IPS DF 19.7 (cell line): ENCODE results near the gene EVPL.
"Not testable (repeated sequence)": the region's sequence is repeated elsewhere in the genome, so short reads cannot be mapped to it uniquely, and the experiment has no call there.

ENCODE experiments used
- DNase-seq: peaks from one replicate; pipeline ENCODE4 v3.0.0-alpha.2; 2013; ENCODE audit warnings: low read depth, low spot score

EVPL gene

GRCh38 chr17:75996665-75997590 is 30.2 kb downstream of the EVPL start:
- no peak for DNase-seq

DNA sequence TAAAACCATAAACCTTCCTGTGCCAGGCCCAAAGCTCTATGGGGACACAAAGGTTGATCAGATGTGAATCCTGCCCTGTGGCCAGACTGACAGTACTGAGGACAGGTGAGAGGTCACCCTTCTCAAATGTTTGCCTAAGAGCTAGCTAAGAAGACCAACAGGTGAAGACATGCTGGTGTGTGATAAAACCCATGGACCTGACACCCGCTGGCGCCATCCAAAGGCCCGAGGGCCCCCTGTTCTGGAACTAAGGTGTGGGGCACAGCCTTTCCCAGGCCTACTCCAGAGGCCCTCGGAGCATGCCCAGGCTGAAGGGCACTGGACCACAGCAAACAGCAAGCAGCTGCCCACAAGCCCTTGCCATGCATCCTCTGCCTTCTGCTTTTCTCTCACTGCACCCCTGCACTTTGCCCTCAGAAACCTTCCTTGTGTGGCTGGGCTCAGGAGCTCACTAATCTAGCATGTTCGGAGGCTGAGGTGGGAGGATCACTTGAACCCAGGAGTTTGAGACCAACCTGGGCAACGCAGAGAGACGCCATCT is 31.7 kb downstream of the EVPL start:
- no peak for DNase-seq

GRCh38 chr17:75994802-75995370 is 32.2 kb downstream of the EVPL start:
- no peak for DNase-seq

GRCh38 chr17:75991396-75991795 is 35.7 kb downstream of the EVPL start:
- DNase-seq, result no peak

- no peak for DNase-seq
Measured at GRCh38 chr17:75987041-75987440, 40.1 kb downstream of the EVPL start.

GRCh38 chr17:75985986-75986385 is 41.1 kb downstream of the EVPL start:
- no peak for DNase-seq

DNA sequence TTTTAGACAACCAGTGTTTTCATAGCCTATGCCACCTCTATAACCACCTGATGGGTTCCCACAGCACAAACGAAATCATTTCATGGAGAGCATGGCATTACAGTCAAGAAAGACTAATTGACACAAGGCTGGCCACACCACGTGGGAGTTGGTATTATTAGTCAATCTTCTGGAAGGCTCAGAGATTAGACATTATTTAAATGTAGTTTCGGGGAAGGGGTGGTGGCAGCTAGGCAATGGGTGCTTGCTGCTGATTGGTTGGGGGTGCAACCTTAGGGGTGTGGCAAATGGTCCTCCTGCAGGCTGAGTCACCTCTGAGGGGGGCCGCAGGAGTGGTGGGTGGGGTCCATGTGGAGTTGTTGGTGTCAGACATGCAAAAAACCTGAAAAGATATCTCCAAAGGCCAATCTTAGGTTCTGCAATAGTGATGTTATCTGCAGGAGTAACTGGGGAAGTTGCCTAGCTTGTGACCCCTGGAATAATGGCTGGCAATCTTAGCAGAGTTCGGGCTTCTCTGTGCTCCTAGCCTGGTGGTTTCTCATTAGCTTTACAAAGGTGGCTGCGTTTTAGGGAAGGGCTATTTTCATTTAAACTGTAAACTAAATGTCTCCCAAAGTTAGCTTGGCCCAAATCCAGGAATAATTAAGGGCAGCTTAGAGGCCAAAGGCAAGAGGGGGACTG is 43.5 kb downstream of the EVPL start:
- no peak for DNase-seq

DNA sequence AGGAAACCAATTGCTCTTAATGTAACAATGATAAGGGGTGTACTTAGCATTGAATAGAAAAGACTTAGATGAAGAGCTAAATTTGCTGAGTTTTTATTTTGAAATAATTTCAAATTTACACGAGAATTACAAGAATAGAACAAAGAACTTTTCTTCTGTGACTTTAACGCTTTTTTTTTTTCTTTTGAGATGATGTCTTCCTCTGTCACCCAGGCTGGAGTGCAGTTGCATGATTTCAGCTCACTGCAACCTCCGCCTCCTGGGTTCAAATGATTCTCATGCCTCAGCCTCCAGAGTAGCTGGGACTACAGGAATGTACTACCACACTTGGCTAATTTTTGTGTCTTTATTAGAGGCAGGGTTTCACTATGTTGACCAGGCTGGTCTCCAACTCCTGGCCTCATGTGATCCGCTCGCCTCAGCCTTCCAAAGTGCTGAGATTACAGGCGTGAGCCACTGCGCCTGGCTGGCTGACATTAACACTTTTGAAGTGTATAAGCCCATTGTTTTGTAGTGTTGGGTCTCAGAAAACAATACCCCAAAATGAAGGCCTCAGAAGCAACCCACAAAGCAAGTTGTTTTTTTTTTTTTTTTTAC is 46.0 kb downstream of the EVPL start:
- no peak for DNase-seq

GRCh38 chr17:75980188-75981018 is 46.7 kb downstream of the EVPL start:
- DNase-seq, result no peak

- DNase-seq, result no peak
Measured at GRCh38 chr17:75979705-75980187, 47.4 kb downstream of the EVPL start.

GRCh38 chr17:75978938-75979704 is 48.0 kb downstream of the EVPL start, which contains the start of the genes ACOX1 and TEN1:
ACOX1 (minus strand) TSS chr17:75979166; CDS start chr17:75979073, 93 bp downstream.
TEN1 (plus strand) TSS chr17:75979240; CDS start chr17:75986193, 6,953 bp downstream.
- peak; percentile 78 for DNase-seq

DNA sequence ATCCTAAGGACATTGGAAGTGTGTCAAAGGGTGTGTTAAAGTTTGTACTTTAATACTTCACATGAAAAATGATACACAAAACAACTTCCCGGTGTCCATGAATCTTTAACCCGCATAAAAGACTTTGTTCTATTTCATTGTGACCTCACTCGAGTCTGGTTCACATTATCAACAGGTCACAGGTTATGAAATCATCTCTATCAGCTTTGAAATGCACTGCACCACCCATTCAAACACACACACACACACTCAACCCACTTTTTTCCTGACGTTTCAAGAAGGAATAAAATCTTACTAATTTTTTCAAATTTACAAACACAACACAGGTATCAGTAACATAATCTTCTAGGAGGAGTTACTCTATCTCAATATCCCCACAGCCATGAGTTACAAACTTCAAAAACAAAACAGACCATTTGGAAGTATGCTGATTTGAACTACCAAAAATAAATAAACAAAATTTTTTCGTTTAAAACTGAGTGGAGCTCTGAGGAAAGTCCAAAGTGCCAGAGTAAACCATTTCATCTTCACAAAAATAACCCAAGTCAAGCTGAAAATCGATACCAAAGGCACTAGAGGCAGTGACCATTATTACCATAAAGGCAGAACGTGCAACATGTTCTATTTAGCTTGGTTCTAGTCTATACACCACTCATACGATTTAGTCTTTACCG is 50.8 kb downstream of the EVPL start:
- no peak for DNase-seq

- DNase-seq, result no peak
Measured at GRCh38 chr17:75975757-75976174, 51.3 kb downstream of the EVPL start.

DNA sequence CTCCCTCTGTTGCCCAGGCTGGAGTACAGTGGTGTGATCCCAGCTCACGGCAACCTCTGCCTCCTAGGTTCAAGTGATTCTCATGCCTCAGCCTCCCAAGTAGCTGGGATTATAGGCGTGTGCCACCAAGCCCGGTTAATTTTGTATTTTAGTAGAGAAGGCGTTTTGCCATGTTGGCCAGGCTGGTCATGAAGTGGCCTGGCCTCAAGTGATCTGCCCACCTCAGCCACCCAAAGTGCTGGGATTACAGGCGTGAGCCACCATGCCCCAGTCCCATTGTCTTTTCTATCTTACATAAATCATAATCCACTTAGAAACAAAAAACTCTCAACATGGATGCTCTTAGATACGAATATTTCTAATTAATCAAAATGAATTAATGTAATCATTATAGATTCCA is 51.9 kb downstream of the EVPL start:
- not testable (repeated sequence) for DNase-seq

GRCh38 chr17:75970626-75971025 is 56.5 kb downstream of the EVPL start:
- DNase-seq, result no peak

DNA sequence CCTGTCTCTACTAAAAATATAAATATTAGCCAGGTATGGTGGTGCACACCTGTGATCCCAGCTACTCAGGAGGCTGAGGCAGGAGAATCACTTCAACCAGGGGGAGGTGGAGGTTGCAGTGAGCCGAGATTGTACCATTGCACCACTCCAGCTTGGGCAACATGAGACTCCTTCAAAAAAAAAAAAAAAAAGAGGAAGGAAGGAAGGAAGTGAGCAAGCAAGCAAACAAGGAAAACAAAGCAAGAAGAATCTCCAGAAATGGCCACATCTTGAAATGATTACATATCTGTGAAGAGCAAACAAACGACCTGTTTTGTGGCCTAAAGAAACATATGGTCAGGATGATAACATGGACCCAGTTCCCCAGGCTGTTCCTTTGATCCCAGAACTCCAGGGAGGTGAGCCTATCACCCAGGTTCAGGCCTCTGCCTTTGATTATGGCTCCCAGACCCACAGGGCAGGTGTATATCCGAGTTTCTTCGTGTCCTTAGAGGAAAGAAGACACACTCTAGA is 57.0 kb downstream of the EVPL start:
- DNase-seq, result no peak

DNA sequence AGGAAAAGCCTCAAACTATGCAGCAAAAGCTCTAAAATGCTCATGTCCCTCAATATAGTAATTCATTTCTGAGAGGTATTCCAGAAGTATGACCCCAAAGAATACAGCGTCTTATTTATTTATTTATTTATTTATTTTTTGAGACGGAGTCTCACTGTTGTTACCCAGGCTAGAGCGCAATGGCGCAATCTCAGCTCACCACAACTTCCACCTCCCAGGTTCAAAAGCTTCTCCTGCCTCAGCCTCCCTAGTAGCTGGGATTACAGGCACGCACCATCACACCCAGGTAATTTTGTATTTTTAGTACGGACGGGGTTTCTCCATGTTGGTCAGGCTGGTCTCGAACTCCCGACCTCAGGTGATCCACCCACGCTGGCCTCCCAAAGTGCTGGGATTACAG is 58.1 kb downstream of the EVPL start:
- not testable (repeated sequence) for DNase-seq

- no peak for DNase-seq
Measured at GRCh38 chr17:75965468-75965867, 61.6 kb downstream of the EVPL start.
